ENCODE results near the gene ZDHHC22. TPM values are rescaled to one million over a fixed set of nuclear protein-coding genes. Genes with fewer than 3 reads are reported as not detected.

The ZDHHC22 gene
- total RNA-seq, 1 donor = not detected

GRCh38 chr14:77125281-77125801, 16.2 kb downstream of the ZDHHC22 start:
- no peak for DNase-seq (ENCODE audit: insufficient read length, low spot score, missing footprints)
- Histone ChIP-seq H3K27me3 (ENCODE audit: insufficient read depth, low read length) (peaks cover 40% of the 10 kb centered on the region), H2AFZ (ENCODE audit: low read length) (no peak overlapping the region), H4K20me1 (ENCODE audit: insufficient read depth, low read length) (peaks cover 8% of the 10 kb centered on the region), H3K9me3 (ENCODE audit: low read depth, low read length) (no peaks in the 10 kb centered on the region), H3K79me2 (ENCODE audit: insufficient read depth, low read length) (no peaks in the 10 kb centered on the region), H3K27ac (ENCODE audit: low read depth, low read length) (no peak overlapping the region), H3K4me2 (ENCODE audit: insufficient read depth, low read length) (peak overlapping the region; percentile 86), H3K4me3 (ENCODE audit: insufficient read depth, low read length) (peak overlapping the region; percentile 72), H3K36me3 (ENCODE audit: insufficient read depth, low read length) (no peaks in the 10 kb centered on the region), H3K4me1 (ENCODE audit: insufficient read depth, low read length) (peaks cover 5% of the 10 kb centered on the region)
- no peak for TF ChIP-seq CTCF (IDR thresholded peaks at IDR 0.05; ENCODE audit: extremely low read depth, low read depth, low read length)

GRCh38 chr14:77124345-77125280, 17.0 kb downstream of the ZDHHC22 start:
- peak; percentile 31 for TF ChIP-seq CTCF (IDR thresholded peaks at IDR 0.05; ENCODE audit: extremely low read depth, low read depth, low read length)
- peak overlapping the region; percentile 77 for H2AFZ ChIP-seq (ENCODE audit: low read length)
- peaks cover 5% of the 10 kb centered on the region for H3K4me1 ChIP-seq (ENCODE audit: insufficient read depth, low read length)
- DNase-seq (ENCODE audit: insufficient read length, low spot score, missing footprints) = peak; percentile 93
- no peaks in the 10 kb centered on the region for H3K36me3 ChIP-seq (ENCODE audit: insufficient read depth, low read length)
- H3K4me3 ChIP-seq (ENCODE audit: insufficient read depth, low read length) = peak overlapping the region; percentile 72
- H3K27ac ChIP-seq (ENCODE audit: low read depth, low read length) = no peak overlapping the region
- H3K4me2 ChIP-seq (ENCODE audit: insufficient read depth, low read length) = peak overlapping the region; percentile 86
- no peaks in the 10 kb centered on the region for H3K9me3 ChIP-seq (ENCODE audit: low read depth, low read length)
- peaks cover 8% of the 10 kb centered on the region for H4K20me1 ChIP-seq (ENCODE audit: insufficient read depth, low read length)
- H3K27me3 ChIP-seq (ENCODE audit: insufficient read depth, low read length) = peaks cover 37% of the 10 kb centered on the region
- no peaks in the 10 kb centered on the region for H3K79me2 ChIP-seq (ENCODE audit: insufficient read depth, low read length)

GRCh38 chr14:77123381-77124325, 17.9 kb downstream of the ZDHHC22 start:
- Histone ChIP-seq H3K36me3 (ENCODE audit: insufficient read depth, low read length) (no peaks in the 10 kb centered on the region), H3K27me3 (ENCODE audit: insufficient read depth, low read length) (peaks cover 33% of the 10 kb centered on the region), H3K4me2 (ENCODE audit: insufficient read depth, low read length) (no peak overlapping the region), H3K4me1 (ENCODE audit: insufficient read depth, low read length) (peaks cover 5% of the 10 kb centered on the region), H3K4me3 (ENCODE audit: insufficient read depth, low read length) (no peak overlapping the region), H4K20me1 (ENCODE audit: insufficient read depth, low read length) (peaks cover 8% of the 10 kb centered on the region), H3K27ac (ENCODE audit: low read depth, low read length) (no peak overlapping the region), H2AFZ (ENCODE audit: low read length) (no peak overlapping the region), H3K79me2 (ENCODE audit: insufficient read depth, low read length) (no peaks in the 10 kb centered on the region), H3K9me3 (ENCODE audit: low read depth, low read length) (no peaks in the 10 kb centered on the region)
- peak; percentile 42 for DNase-seq (ENCODE audit: insufficient read length, low spot score, missing footprints)
- TF ChIP-seq CTCF (IDR thresholded peaks at IDR 0.05; ENCODE audit: extremely low read depth, low read depth, low read length) = no peak

Data from osteoblast (primary cell).